ENCODE data around the gene CTIF. TPM values are rescaled to one million over a fixed set of nuclear protein-coding genes. Genes with fewer than 3 reads are reported as not detected.

Gene CTIF
- total and polyA plus RNA-seq, 2 experiments from 2014 or later: 22.1 to 27.9 TPM

- no peaks in the 10 kb centered on the region for H3K27me3 ChIP-seq
- TF ChIP-seq EZH2phosphoT487 (IDR thresholded peaks at IDR 0.05; ENCODE audit: low read depth, severe bottlenecking, unreplicated experiment) (no peak), EZH2 (IDR thresholded peaks at IDR 0.05; ENCODE audit: borderline replicate concordance) (no peak), CTCF (IDR thresholded peaks at IDR 0.05; ENCODE audit: poor library complexity) (no peak)
These were observed 301.1 kb downstream of the CTIF start for GRCh38 chr18:48839819-48840490.

GRCh38 chr18:48840491-48840877 is 301.7 kb downstream of the CTIF start:
- H3K27ac ChIP-seq: no peak overlapping the region
- H4K20me1 ChIP-seq (ENCODE audit: insufficient read depth, poor library complexity, severe bottlenecking): no peaks in the 10 kb centered on the region
- peaks cover 59% of the 10 kb centered on the region for H3K4me1 ChIP-seq (ENCODE audit: insufficient read depth)
- no peak for DNase-seq (ENCODE audit: low spot score)
- H3K4me2 ChIP-seq: no peak overlapping the region
- no peaks in the 10 kb centered on the region for H3K79me2 ChIP-seq
- H3K9me2 ChIP-seq (replicated peaks; ENCODE audit: insufficient read depth): no peaks in the 10 kb centered on the region
- H3K4me3 ChIP-seq: no peak overlapping the region
- no peaks in the 10 kb centered on the region for H3K36me3 ChIP-seq (replicated peaks; ENCODE audit: insufficient read depth, low read depth)
- WGBS (ENCODE audit: low lambda C conversion rate, missing lambda C conversion rate): 65% methylated on average over 3 of the region's 3 CpGs
- H3K27me3 ChIP-seq: no peaks in the 10 kb centered on the region
- no peak for TF ChIP-seq EZH2phosphoT487 (IDR thresholded peaks at IDR 0.05; ENCODE audit: low read depth, severe bottlenecking, unreplicated experiment)
- no peak for TF ChIP-seq EZH2 (IDR thresholded peaks at IDR 0.05; ENCODE audit: borderline replicate concordance)
- TF ChIP-seq CTCF (IDR thresholded peaks at IDR 0.05; ENCODE audit: poor library complexity): no peak
- H3K9me3 ChIP-seq (ENCODE audit: low read depth): no peaks in the 10 kb centered on the region
- H2AFZ ChIP-seq: no peak overlapping the region

More at GRCh38 chr18:48839819-48840490, 301.1 kb downstream of the CTIF start:
- H3K4me2 ChIP-seq: no peak overlapping the region
- H3K4me1 ChIP-seq (ENCODE audit: insufficient read depth): peaks cover 59% of the 10 kb centered on the region
- no peak overlapping the region for H2AFZ ChIP-seq
- H3K9me3 ChIP-seq (ENCODE audit: low read depth): no peaks in the 10 kb centered on the region
- no peaks in the 10 kb centered on the region for H3K36me3 ChIP-seq (replicated peaks; ENCODE audit: insufficient read depth, low read depth)
- H3K27ac ChIP-seq: peak overlapping the region; percentile 58
- H3K9me2 ChIP-seq (replicated peaks; ENCODE audit: insufficient read depth): no peaks in the 10 kb centered on the region
- no peaks in the 10 kb centered on the region for H4K20me1 ChIP-seq (ENCODE audit: insufficient read depth, poor library complexity, severe bottlenecking)
- no peak for DNase-seq (ENCODE audit: low spot score)
- no peaks in the 10 kb centered on the region for H3K79me2 ChIP-seq
- 87% methylated on average over 7 of the region's 7 CpGs for WGBS (ENCODE audit: low lambda C conversion rate, missing lambda C conversion rate)
- no peak overlapping the region for H3K4me3 ChIP-seq

GRCh38 chr18:48841381-48842258 is 302.8 kb downstream of the CTIF start:
- 63% methylated on average over 31 of the region's 31 CpGs for WGBS (ENCODE audit: low lambda C conversion rate, missing lambda C conversion rate)
- TF ChIP-seq EZH2 (IDR thresholded peaks at IDR 0.05; ENCODE audit: borderline replicate concordance) (no peak), EZH2phosphoT487 (IDR thresholded peaks at IDR 0.05; ENCODE audit: low read depth, severe bottlenecking, unreplicated experiment) (no peak), CTCF (IDR thresholded peaks at IDR 0.05; ENCODE audit: poor library complexity) (no peak)
- H2AFZ ChIP-seq: no peak overlapping the region
- H3K36me3 ChIP-seq (replicated peaks; ENCODE audit: insufficient read depth, low read depth): no peaks in the 10 kb centered on the region
- peaks cover 59% of the 10 kb centered on the region for H3K4me1 ChIP-seq (ENCODE audit: insufficient read depth)
- peak; percentile 63 for DNase-seq (ENCODE audit: low spot score)
- peak overlapping the region; percentile 41 for H3K4me2 ChIP-seq
- no peaks in the 10 kb centered on the region for H4K20me1 ChIP-seq (ENCODE audit: insufficient read depth, poor library complexity, severe bottlenecking)
- no peaks in the 10 kb centered on the region for H3K79me2 ChIP-seq
- H3K27me3 ChIP-seq: no peaks in the 10 kb centered on the region
- H3K9me2 ChIP-seq (replicated peaks; ENCODE audit: insufficient read depth): no peaks in the 10 kb centered on the region
- H3K27ac ChIP-seq: peak overlapping the region; percentile 89
- H3K4me3 ChIP-seq: no peak overlapping the region
- no peaks in the 10 kb centered on the region for H3K9me3 ChIP-seq (ENCODE audit: low read depth)

Measured in hepatocyte (in vitro differentiated cells).